Forelimb muscle (tissue), 1 donor: ENCODE data around the gene TBC1D10B. TPM values are rescaled to one million over a fixed set of nuclear protein-coding genes. Genes with fewer than 3 reads are reported as not detected.
"Not testable (repeated sequence)": the region's sequence is repeated elsewhere in the genome, so short reads cannot be mapped to it uniquely, and the experiment has no call there.

Experiments used
- DNase-seq: peaks from one replicate; pipeline ENCODE4 v3.0.0-alpha.2; 2013; ENCODE audit warnings: low read depth
- polyA plus RNA-seq: library from polyadenylated mRNA; unstranded; fragments of 120-200 nt; gene quantifications from one replicate; pipeline ENCODE4 v1.2.1, GENCODE V29; 2013; ENCODE audit not compliant: insufficient read length

Gene TBC1D10B
- polyA plus RNA-seq, 1 donor: 32.3 TPM

DNA sequence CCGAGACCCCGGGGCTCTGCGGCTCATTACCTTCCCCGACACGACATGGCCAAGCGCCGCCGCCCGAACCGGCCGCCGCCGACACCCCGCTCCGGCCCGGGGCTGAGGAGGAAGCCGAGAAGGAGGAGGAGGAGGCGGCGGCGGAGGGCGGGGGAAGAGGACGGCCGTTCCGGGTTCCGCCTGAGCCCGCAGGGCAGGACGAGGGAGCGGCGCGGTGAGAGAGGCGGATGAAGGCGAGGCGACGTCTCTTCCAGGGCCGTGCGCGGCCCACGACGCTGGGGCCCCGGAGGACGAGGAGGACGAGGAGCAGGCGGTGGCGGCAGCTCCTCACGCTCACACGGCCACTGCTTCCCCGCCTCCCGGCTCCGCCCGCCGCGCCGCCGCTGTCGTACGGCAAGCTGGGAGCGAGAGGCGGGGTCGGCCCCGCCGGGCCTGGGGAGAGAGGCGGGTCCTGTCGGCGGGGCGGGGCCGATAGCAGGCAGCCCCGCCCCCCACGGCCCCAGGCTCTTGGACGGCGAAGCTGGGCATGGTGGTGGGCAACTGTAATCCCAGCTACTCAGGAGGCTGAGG, 35.2 kb downstream of the TBC1D10B start:
- DNase-seq: not testable (repeated sequence)

DNA sequence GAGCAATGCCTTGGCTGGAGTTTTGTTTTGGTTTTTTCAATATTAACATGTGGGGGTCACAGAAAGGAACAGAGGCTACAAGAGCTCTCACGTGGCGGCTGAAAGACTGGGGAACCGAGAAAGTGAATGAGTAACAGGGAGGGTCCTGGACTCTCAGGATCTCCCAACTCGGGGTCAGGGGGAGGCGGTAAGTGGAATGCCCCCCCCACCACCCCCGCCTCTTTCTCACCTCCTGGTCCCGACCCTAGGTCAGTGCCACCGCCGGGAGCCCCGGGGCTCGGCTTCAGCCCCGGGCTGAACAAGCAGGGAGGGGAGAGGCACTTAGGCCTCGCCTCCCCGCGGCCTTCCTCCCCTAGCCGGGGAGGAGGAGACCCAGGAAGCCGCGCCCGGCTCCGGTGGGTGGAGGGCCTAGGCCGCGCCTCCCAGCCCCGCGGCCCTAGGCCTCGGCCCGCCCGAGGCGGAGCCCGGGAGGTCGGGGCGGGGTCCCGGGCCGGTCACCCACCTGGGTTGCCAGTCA, 35.8 kb downstream of the TBC1D10B start:
- peak; percentile 35 for DNase-seq

DNA sequence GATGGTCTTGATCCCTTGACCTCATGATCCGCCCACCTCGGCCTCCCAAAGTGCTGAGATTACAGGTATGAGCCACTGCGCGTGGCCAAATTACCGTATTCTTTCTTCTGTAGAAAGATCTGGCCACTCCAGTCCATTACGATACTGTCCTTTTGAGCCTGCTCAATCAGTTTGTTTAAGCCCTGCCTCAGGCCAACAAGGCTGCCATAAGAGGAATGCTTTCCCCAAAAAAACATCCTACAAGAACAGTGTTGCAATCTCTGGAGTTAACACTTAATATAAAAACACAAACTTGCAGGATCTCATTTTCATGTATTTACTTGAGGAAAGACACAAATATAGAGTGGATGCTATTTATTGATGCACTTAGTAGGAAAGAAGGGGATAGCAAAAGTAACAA, 46.1 kb downstream of the TBC1D10B start:
- DNase-seq: not testable (repeated sequence)

DNA sequence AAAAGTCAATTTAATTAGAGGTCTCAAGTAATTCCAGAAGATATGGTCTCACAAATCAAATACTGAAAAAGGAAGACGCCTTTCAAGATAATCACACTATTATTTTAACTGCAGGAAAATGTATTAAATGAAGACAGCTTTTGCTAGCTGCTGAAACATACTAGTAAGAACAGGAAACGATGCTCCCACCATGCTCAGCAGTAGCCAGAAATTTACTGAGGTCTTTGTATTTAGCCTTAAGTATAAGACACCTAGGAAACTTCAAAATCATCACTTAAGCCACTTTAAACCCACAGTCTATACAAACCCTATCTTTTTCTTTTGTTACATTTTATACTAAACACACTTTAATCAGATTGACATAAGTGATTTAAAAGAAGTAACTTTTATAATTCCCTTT, 51.6 kb downstream of the TBC1D10B start:
- DNase-seq: not testable (repeated sequence)

DNA sequence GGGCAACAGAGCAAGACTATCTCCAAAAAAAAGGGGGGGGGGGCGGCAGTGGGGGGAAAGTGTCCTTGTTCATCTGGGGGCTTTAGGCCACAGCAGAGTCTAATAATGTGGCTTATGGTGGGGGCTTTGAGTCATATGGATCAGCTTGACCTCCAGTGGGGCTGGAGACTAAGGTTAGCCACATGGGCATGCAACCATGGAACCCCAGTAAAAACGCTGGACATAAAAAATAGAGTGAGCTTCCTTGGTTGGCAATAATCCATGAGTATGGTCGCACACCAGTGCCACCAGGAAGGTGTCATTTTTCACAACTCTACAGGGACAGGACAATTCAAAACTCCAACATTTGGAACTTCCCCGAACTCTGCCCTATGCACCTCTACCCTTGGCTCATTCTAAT, 59.4 kb downstream of the TBC1D10B start:
- DNase-seq: not testable (repeated sequence)

DNA sequence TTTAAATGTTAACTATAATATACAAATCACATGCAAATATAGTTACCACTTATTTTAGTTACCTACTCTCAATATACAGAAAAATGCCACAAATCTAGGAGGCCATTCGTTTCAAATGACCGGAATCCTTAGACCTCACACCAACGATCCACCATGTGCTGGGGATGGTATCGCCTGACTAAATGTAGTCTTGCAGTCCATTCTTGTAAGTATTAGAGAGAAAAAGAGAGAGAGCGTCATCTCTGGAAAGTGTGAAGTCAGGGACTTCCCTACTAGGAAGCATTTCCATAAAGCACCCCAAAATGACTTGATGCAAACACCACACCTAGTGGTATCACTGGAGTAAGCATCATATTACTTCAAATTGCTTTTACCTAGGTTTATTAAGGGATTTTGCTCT, 61.0 kb downstream of the TBC1D10B start:
- DNase-seq: not testable (repeated sequence)

Other genes starting within 250 kb of the TBC1D10B start
- gene MAPK3, start 247.3 kb downstream of the TBC1D10B start, polyA plus RNA-seq: 39.6 TPM
- 13.1 TPM for gene CORO1A, start 186.9 kb downstream of the TBC1D10B start, polyA plus RNA-seq
- 23.9 TPM for gene BOLA2B, start 176.8 kb downstream of the TBC1D10B start, polyA plus RNA-seq
- 19.1 TPM for gene SLX1A, start 176.6 kb downstream of the TBC1D10B start, polyA plus RNA-seq
- 1.8 TPM for gene SULT1A3, start 171.2 kb downstream of the TBC1D10B start, polyA plus RNA-seq
- 6.9 TPM for gene NPIPB13, start 122.0 kb downstream of the TBC1D10B start, polyA plus RNA-seq
- gene CD2BP2, start 15.2 kb downstream of the TBC1D10B start, polyA plus RNA-seq: 33.0 TPM
- 9,236 TPM for gene MYL11, start 4.3 kb upstream of the TBC1D10B start, polyA plus RNA-seq
- 3.3 TPM for gene SEPTIN1, start 12.1 kb upstream of the TBC1D10B start, polyA plus RNA-seq
- 5.3 TPM for gene ZNF48, start 24.9 kb upstream of the TBC1D10B start, polyA plus RNA-seq
- gene ZNF771, start 37.1 kb upstream of the TBC1D10B start, polyA plus RNA-seq: 6.1 TPM
- gene DCTPP1, start 59.5 kb upstream of the TBC1D10B start, polyA plus RNA-seq: 23.6 TPM
- gene SEPHS2, start 75.4 kb upstream of the TBC1D10B start, polyA plus RNA-seq: 13.8 TPM
- gene ITGAL, start 102.2 kb upstream of the TBC1D10B start, polyA plus RNA-seq: 2.5 TPM
- gene ZNF768, start 156.1 kb upstream of the TBC1D10B start, polyA plus RNA-seq: 27.9 TPM
- gene ZNF747, start 164.4 kb upstream of the TBC1D10B start, polyA plus RNA-seq: 6.5 TPM
- gene ZNF764, start 187.9 kb upstream of the TBC1D10B start, polyA plus RNA-seq: 6.2 TPM
- 9.7 TPM for gene ZNF688, start 201.2 kb upstream of the TBC1D10B start, polyA plus RNA-seq
- gene ZNF785, start 215.2 kb upstream of the TBC1D10B start, polyA plus RNA-seq: 13.1 TPM
- 6.6 TPM for gene ZNF689, start 239.9 kb upstream of the TBC1D10B start, polyA plus RNA-seq